HG03460 (cell line): Measurements from ENCODE around the gene STARD3.

Experiments
- ATAC-seq: cut with Tn5 transposase; IDR thresholded peaks from one replicate; pipeline ENCODE4 v1.9.1; 2021; ENCODE audit not compliant: unreplicated experiment

The STARD3 gene

DNA sequence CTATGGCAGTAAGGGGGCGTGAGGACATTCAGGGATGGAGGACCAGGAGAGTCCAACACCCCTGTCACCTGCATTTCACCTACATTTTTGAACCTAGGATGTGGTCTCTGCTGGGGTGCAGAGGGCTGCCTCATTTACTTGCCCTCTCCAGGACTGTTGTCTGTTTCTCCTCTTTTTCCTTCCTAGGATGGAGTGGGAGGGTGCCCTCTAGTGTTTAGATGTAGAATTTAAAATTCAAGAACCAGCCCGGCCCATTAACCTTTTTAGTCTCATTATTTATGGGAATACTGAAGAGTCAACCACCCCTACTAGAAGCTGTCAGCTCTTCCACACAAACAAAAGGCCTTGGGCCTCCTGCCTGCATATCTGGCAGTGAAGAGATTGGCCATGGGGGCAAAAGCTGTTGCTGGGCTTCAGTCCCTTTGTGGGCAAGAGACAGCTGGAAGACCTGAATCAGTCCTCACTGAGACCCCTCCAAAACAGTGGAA is 2.5 kb upstream of the STARD3 start:
- no peak for ATAC-seq

DNA sequence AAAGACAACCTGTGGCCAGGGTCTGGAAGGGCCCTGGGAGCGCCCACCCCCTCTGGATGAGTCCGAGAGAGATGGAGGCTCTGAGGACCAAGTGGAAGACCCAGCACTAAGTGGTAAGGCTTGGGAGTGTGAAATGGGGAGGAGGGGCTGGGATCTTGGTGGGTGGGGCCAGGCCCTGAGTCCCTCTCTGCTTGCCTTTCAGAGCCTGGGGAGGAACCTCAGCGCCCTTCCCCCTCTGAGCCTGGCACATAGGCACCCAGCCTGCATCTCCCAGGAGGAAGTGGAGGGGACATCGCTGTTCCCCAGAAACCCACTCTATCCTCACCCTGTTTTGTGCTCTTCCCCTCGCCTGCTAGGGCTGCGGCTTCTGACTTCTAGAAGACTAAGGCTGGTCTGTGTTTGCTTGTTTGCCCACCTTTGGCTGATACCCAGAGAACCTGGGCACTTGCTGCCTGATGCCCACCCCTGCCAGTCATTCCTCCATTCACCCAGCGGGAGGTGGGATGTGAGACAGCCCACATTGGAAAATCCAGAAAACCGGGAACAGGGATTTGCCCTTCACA is 1.2 kb upstream of the STARD3 start:
- ATAC-seq: no peak

GRCh38 chr17:39636587-39636926 is 387 bp upstream of the STARD3 start:
- peak; percentile 13 for ATAC-seq

DNA sequence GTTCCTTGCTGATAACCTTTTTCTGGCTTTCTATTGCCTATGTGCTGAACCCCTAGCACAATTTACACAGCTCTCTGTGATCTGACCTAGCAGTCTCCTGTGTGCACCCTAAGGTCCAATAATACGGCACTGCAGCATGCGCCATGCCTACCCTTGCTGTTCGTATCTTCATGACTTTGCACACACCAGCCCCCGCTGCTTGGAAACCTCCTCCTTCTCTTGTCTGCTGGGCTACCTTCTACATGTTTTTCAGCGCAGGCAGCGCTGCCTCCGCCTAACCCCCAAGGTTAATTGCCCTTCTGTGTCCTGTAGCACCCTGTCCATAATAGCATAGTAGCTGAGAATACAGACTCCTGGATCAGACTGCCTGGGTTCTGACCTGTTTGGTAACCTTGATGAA is 1.4 kb downstream of the STARD3 start:
- ATAC-seq: no peak

- ATAC-seq: no peak
Observed at GRCh38 chr17:39639043-39639442, 2.1 kb downstream of the STARD3 start.

GRCh38 chr17:39639566-39640458 is 2.9 kb downstream of the STARD3 start:
- ATAC-seq: no peak

GRCh38 chr17:39640591-39641031 is 3.7 kb downstream of the STARD3 start:
- ATAC-seq: no peak

DNA sequence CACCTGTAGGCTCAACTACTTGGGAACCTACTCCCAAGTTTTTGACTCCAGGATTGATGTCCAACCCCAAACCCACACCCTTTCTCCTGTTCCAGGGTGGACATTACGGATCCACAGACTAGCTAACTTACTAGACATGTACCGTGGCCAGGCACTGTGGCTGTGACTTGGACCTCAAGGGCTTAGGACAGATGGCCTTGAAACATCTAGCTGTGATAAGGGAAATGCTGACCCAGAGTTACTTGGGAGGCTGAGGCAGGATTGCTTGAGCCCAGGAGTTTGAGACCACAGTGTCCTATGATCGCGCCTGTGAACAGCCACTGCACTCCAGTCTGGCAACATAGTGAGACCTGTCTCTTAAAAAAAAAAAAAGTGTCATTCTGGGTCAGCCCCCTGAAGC is 4.2 kb downstream of the STARD3 start:
- ATAC-seq: no peak

- ATAC-seq: no peak
Observed at GRCh38 chr17:39641883-39642282, 4.9 kb downstream of the STARD3 start.

DNA sequence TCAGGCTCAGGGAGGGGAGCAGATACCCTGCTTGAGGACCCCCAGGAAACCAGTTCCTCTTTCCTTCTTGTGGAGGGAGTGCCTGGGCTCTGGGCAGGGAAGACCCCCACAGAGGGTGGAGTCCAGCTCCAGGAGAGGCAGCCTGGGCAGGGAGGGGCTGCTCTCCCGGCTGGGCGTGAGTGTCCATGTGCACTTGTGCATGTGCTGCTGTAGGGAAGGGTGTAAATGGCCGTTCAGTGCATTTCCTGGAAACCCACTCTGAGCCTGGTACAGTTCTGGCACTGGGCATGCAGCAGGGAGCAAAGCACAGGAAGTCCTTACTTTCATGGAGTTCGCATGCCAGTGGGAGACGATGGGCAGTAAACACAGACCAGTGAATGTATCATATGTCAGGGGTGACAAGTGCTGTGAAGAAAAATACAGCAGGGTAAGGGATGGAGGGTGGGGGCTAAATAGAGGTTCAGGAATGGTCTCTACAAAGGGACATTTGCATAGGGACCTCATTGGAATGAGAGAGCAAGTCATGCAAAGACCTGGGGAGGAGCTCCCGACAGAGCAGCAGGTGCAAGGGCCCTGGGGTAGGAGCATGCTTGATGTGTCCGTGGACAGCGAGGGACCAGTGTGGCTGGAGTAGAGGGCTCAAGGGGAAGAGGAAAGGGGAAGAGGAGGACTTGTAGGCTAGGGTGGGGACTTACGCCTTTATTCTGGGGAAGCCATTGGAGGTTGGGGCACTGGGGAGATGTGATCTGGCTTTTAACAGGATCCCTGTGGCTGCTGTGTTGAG is 5.5 kb downstream of the STARD3 start:
- no peak for ATAC-seq

DNA sequence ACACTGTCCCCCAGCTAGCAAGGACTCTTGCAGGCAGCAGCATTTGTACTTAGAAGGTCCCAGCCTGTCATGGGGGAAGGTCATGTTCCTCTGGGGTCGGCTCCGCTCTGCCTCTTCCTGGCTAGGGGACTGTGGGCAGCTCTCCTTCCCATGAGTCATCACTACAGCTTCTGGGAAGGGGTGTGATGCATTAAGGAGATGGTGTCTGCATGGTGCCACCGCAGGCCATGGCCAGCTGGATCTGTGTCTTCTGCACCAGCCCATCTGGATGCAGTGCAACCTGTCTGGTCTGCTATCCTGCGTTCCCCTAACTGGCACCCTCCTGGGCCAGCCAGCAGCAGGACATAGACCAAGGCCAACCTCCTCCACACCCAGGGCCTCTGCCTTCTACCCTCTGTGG is 6.3 kb downstream of the STARD3 start:
- ATAC-seq: no peak

- ATAC-seq: no peak
Observed at GRCh38 chr17:39647256-39647655, 10.3 kb downstream of the STARD3 start.

DNA sequence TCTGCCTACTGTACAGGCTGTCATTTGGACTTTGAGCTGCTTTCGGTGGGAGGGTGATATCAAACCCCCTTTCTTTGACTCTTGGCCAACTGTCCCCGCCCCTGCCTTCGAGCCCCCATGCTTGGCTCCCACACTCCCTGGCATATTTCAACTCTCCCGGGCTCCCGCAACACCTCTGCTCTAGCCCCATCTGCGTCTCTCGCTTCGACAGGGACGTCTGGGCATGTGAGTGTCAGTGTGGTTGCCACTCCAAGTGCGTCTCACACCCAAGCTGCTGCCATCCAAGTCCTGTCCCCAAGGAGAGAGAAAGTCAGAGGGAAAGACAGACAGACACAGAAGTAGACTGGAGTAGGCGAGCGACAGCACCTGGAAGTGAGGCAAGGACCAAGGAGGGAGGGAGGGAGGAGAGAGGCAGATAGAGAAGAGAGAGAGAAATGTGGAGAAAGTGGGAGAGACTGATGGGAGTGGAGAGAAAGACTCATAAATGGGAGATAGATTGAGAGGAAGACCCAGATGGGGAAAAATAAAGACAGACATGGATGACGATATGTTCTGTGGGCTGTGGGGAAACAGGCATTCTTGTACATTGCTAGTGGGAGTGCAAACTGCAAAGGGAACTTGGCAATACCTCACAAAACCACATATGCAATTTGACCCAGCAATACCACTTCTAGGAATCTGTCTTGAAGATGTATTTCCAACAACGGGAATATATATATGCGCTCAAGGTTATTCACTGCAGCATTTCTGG is 11.8 kb downstream of the STARD3 start:
- ATAC-seq: no peak

GRCh38 chr17:39650121-39650579 is 13.2 kb downstream of the STARD3 start:
- ATAC-seq: no peak

DNA sequence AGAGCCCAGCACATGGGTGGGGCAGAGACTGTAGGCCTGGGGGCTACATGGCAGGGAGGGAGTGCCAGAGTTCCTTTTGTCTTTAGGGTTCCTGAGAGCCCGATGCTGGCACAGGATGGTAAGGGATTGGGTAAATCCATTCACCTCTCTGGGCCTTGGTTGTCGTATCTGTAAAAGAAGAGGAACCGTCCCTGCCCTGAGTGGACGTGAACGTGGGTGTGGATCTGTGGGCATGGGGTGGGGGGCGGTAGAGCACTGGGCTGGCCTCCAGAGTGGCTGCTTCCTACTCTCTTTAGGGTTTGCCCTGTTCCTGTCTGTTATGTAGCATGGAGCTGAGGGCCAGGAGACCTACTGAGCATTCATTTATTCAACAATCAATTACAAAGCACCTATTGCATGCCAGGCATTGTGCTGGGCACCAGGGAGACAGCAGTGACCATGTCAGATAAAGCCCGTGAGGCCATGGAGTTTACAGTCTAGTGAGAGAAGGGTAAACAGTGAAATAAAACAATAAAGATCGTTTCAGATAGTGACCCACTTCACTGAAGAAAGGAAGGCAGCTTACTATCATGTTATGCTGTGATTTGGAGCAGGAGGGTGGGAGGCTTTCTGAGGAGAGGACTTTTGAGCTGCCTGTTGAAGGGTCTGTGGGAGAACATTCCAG is 15.1 kb downstream of the STARD3 start:
- no peak for ATAC-seq

- ATAC-seq: no peak
Observed at GRCh38 chr17:39652587-39653315, 15.8 kb downstream of the STARD3 start.

DNA sequence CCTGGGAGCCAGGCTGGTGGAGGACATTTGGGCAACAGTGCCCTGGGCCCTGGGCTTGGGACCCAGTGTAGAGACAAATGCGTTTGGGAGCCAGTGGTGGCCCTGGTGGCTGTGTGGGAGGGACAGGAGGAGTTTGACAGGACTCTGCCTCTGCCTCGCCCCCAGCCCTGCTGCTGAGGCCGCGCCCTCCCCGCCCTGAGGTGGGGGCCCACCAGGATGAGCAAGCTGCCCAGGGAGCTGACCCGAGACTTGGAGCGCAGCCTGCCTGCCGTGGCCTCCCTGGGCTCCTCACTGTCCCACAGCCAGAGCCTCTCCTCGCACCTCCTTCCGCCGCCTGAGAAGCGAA is 16.3 kb downstream of the STARD3 start:
- ATAC-seq: no peak

DNA sequence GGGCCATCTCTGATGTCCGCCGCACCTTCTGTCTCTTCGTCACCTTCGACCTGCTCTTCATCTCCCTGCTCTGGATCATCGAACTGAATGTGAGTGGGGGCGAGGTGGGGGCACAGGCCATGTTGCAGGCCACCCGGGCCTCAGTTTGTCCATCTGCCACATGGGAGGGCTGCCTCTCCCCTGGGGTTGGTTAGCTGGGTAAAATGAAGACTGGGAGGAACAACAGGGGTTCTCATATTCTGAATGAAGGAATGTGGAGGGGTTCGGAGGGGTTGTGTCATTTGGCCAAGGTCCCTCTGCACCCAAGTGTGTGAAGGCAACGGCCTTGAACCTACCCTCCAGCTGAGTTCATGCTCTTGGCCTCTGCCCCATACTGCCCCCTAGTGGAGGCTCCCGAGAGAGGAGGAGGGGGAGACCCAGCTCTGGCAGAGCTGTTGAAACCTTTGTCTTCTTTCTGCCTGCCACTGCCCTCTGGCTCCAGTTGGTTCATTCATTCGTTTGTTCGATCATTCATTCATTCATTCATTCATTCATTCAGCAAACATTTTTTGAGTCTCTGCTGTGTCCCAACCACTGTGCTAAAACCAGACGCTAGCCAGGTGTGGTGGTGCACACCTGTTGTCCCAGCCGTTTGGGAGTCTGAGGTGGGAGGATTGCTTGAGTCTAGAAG is 16.9 kb downstream of the STARD3 start:
- no peak for ATAC-seq

DNA sequence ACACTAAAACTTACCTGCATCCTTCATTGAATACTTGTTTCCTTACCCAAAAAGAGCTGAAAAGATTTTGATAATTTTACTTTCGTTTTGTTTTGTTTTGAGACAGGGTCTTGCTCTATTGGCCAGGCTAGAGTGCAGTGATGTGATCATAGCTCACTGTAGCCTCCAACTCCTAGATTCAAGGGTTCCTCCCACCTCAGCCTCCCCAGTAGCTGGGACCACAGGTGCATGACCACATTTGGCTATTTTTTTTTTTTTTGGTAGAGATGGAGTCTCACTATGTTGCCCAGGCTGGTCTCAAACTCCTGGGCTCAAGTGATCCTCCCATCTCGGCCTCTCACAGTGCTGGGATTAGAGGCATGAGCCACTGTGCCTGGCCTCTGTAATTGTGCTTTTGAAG is 18.2 kb downstream of the STARD3 start:
- ATAC-seq: no peak
